Esophagus muscularis mucosa (tissue), 3 donors: ENCODE results near the gene STIMATE.

Experiments
- CTCF ChIP-seq, 3 experiments: fragments of 200-600 bp in 2 of 3; fragments of 450-650 bp in 1 of 3; sonication (generic) in 2 of 3; IDR thresholded peaks; one replicate each; pipeline ENCODE4 v1.5.1; 2017 to 2019; ENCODE audit warnings: antibody characterized with exemption in 3 of 3, mild to moderate bottlenecking in 2 of 3, moderate library complexity in 1 of 3
- POLR2A ChIP-seq: fragments of 450-650 bp; IDR thresholded peaks from one replicate; pipeline ENCODE4 v1.6.1; 2017; ENCODE audit warnings: antibody characterized with exemption, moderate library complexity, mild to moderate bottlenecking, low read depth
- POLR2AphosphoS5 ChIP-seq, 2 donors: sonication (generic); formaldehyde crosslinking; IDR thresholded peaks; one replicate each; pipeline ENCODE4 v1.6.1; 2017; ENCODE audit warnings: antibody characterized with exemption in 2 of 2

- TF ChIP-seq CTCF (IDR thresholded peaks at IDR 0.05) (no peak), POLR2A (no peak), POLR2AphosphoS5 (IDR thresholded peaks at IDR 0.05) (no peak)
Measured at GRCh38 chr3:52843881-52844280, 53.5 kb downstream of the STIMATE start.
